SK-N-SH treated with all-trans-retinoic acid at 6 μM for 48 hours (cell line): ENCODE data around the gene SCN2B.

Experiments
- BACH2 ChIP-seq: fragments of 250-450 bp; sonication (Bioruptor Pico); IDR thresholded peaks from 2 replicates; pipeline ENCODE4 v1.9.0; 2021; ENCODE audit warnings: mild to moderate bottlenecking, borderline replicate concordance
- CREB5 ChIP-seq: fragments of 250-450 bp; sonication (Bioruptor Pico); IDR thresholded peaks from 2 replicates; pipeline ENCODE4 v1.5.1; 2020; ENCODE audit warnings: low read depth, mild to moderate bottlenecking, moderate library complexity
- ESRRG ChIP-seq: fragments of 250-450 bp; sonication (Bioruptor Pico); IDR thresholded peaks from 2 replicates; pipeline ENCODE4 v1.6.1; 2021; ENCODE audit warnings: mild to moderate bottlenecking
- ISL1 ChIP-seq: fragments of 250-450 bp; sonication (Bioruptor Pico); IDR thresholded peaks from 2 replicates; pipeline ENCODE4 v2.1.2; 2022; ENCODE audit warnings: mild to moderate bottlenecking, moderate library complexity
- OSR1 ChIP-seq: fragments of 250-450 bp; sonication (Bioruptor Pico); IDR thresholded peaks from 2 replicates; pipeline ENCODE4 v1.8.0; 2022; ENCODE audit warnings: moderate library complexity, mild to moderate bottlenecking, inconsistent platforms
- RARB ChIP-seq: fragments of 250-450 bp; sonication (Bioruptor Pico); IDR thresholded peaks from 2 replicates; pipeline ENCODE4 v1.8.0; 2021; ENCODE audit warnings: mild to moderate bottlenecking, moderate library complexity
- TSHZ2 ChIP-seq: fragments of 250-450 bp; sonication (Bioruptor Pico); IDR thresholded peaks from 2 replicates; pipeline ENCODE4 v1.5.0; 2020; ENCODE audit warnings: mild to moderate bottlenecking, moderate library complexity
- ZFP3 ChIP-seq: fragments of 250-450 bp; sonication (Bioruptor Pico); IDR thresholded peaks from 2 replicates; pipeline ENCODE4 v1.5.0; 2020; ENCODE audit warnings: mild to moderate bottlenecking, moderate library complexity
- ZFP30 ChIP-seq: fragments of 450-650 bp; formaldehyde crosslinking; IDR thresholded peaks from 2 replicates; pipeline ENCODE4 v1.5.0; 2022; ENCODE audit warnings: mild to moderate bottlenecking, moderate library complexity
- ZNF565 ChIP-seq: fragments of 450-650 bp; formaldehyde crosslinking; conservative IDR thresholded peaks from 2 replicates; pipeline ENCODE4 v1.5.0; 2020; ENCODE audit warnings: low read depth, mild to moderate bottlenecking, moderate library complexity
- TF ChIP-seq, protein P1 (sequence below): fragments of 250-450 bp; sonication (Bioruptor Pico); IDR thresholded peaks from 2 replicates; pipeline ENCODE4 v1.5.1; 2021; ENCODE audit warnings: mild to moderate bottlenecking, moderate library complexity
- TF ChIP-seq, protein P2 (sequence below): fragments of 250-450 bp; sonication (Bioruptor Pico); IDR thresholded peaks from 2 replicates; pipeline ENCODE4 v1.8.0; 2020; ENCODE audit warnings: mild to moderate bottlenecking, moderate library complexity, borderline replicate concordance

DNA sequence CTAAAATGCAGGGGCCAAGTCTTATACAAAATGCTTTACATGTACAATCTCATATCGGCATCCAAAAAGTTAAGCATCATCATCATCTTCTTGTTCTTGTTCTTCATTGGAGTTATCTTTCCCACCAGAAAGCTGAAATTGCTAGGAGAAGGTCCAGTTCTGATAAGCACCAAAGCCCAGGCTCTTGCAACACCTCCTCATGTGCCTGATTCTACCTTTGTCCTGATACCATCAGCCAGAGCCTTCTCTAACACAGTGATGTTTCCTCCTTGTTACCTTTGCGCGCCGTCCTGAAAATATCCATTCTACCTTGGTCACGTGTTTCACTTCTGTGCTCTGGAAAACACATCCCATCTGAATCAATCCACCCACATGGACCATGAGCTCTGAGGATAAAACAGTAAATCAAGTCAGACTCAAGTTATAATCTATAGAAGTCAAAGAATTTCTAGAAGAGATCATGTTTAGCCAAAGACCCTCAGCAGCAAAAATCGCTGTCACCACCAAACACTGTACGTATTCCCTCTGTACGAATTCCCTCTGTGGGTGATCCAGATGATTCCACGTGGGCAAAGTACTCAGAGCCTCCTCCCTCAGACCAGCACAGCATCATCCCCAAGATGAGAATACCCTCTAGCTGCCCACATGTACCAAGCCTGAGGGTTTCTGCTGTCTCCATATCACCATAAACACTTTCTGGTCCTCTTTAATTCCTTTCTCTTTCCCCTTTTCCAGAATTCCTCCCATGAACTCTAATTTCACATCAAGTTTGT is 29.4 kb upstream of the SCN2B start:
- TF ChIP-seq CREB5: no peak
- no peak for TF ChIP-seq ZFP3 (CRISPR knock-in tag)
- TF ChIP-seq ZFP30 (CRISPR knock-in tag): no peak
- TF ChIP-seq, protein P1, sequence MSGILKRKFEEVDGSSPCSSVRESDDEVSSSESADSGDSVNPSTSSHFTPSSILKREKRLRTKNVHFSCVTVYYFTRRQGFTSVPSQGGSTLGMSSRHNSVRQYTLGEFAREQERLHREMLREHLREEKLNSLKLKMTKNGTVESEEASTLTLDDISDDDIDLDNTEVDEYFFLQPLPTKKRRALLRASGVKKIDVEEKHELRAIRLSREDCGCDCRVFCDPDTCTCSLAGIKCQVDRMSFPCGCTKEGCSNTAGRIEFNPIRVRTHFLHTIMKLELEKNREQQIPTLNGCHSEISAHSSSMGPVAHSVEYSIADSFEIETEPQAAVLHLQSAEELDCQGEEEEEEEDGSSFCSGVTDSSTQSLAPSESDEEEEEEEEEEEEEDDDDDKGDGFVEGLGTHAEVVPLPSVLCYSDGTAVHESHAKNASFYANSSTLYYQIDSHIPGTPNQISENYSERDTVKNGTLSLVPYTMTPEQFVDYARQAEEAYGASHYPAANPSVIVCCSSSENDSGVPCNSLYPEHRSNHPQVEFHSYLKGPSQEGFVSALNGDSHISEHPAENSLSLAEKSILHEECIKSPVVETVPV: no peak
- TF ChIP-seq, protein P2, sequence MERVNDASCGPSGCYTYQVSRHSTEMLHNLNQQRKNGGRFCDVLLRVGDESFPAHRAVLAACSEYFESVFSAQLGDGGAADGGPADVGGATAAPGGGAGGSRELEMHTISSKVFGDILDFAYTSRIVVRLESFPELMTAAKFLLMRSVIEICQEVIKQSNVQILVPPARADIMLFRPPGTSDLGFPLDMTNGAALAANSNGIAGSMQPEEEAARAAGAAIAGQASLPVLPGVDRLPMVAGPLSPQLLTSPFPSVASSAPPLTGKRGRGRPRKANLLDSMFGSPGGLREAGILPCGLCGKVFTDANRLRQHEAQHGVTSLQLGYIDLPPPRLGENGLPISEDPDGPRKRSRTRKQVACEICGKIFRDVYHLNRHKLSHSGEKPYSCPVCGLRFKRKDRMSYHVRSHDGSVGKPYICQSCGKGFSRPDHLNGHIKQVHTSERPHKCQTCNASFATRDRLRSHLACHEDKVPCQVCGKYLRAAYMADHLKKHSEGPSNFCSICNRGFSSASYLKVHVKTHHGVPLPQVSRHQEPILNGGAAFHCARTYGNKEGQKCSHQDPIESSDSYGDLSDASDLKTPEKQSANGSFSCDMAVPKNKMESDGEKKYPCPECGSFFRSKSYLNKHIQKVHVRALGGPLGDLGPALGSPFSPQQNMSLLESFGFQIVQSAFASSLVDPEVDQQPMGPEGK (CRISPR knock-in tag): no peak
- TF ChIP-seq RARB (CRISPR knock-in tag): no peak
- TF ChIP-seq ISL1: no peak
- no peak for TF ChIP-seq OSR1 (CRISPR knock-in tag)
- TF ChIP-seq TSHZ2 (CRISPR knock-in tag): no peak
- TF ChIP-seq BACH2 (CRISPR knock-in tag): no peak
- no peak for TF ChIP-seq ZNF565 (CRISPR knock-in tag)
- no peak for TF ChIP-seq ESRRG (CRISPR knock-in tag)
